K562 (cell line): ENCODE results near the gene LYPD6B. TPM values are rescaled to one million over a fixed set of nuclear protein-coding genes. Genes with fewer than 3 reads are reported as not detected.
A peak's percentile ranks its signal among the peaks of the same experiment; 100 is the strongest.

Experiments
- ATAC-seq: fragments of 200-7000 bp; cut with Tn5 transposase; 3 replicates; pipeline ENCODE4 v1.9.1; 2020; ENCODE audit warnings: moderate library complexity
- BruUV-seq: library from RNA; stranded (reverse); fragments of 400-500 nt; replicated peaks from 2 replicates; lab custom pipeline; 2021; lab: Mats Ljungman, UMichigan
- CTCF ChIA-PET: fragments of 300-600 bp; formaldehyde crosslinking; extraction: SDS; loops from one replicate; lab custom pipeline; 2021; ENCODE audit warnings: low intra/inter-chr PET ratio; lab: Yijun Ruan, JAX
- POLR2A ChIA-PET: fragments of 300-600, 350-650 bp; sonication (Branson Sonifier 250); formaldehyde crosslinking; extraction: SDS; loops from one replicate; lab custom pipeline; 2021; ENCODE audit warnings: antibody characterized with exemption, inconsistent platforms; lab: Yijun Ruan, JAX
- DNase-seq, 4 experiments: peaks; one replicate each; pipeline versions ENCODE4 v3.0.0 to v3.0.0-alpha.2; 2011 to 2018; ENCODE audit warnings: low spot score in 3 of 4, mixed read lengths in 3 of 4; ENCODE audit errors: extremely low read depth in 1 of 4
- FAIRE-seq: peaks from 2 replicates; lab custom pipeline; 2011; peaks lifted over from hg19 to GRCh38; lab: Jason Lieb, UNC
- H2AFZ ChIP-seq: 2 replicates; pipeline ENCODE4 v1.6.0; 2011; ENCODE audit warnings: low read depth, low read length, control low read depth, inconsistent platforms
- H3K27ac ChIP-seq: fragments of 200-600 bp; 3 replicates; pipeline ENCODE4 v1.8.0; 2011; ENCODE audit warnings: low read depth, mild to moderate bottlenecking, control low read depth, inconsistent platforms, low read length, moderate library complexity, mixed read lengths; ENCODE audit errors: extremely low read depth
- H3K27me3 ChIP-seq, 2 experiments: fragments of 300-600 bp in 1 of 2; 2 replicates in 1 of 2; 3 replicates in 1 of 2; pipeline versions ENCODE4 v1.6.0 to v1.8.0; 2011; ENCODE audit warnings: inconsistent platforms in 2 of 2, low read length in 2 of 2, mild to moderate bottlenecking in 1 of 2, mixed read lengths in 1 of 2, moderate library complexity in 1 of 2; ENCODE audit not compliant: control insufficient read depth in 2 of 2, insufficient read depth in 2 of 2
- H3K36me3 ChIP-seq: fragments of 300-600 bp; 3 replicates; pipeline ENCODE4 v1.8.0; 2011; ENCODE audit warnings: mild to moderate bottlenecking, low read length, inconsistent platforms; ENCODE audit not compliant: control insufficient read depth, insufficient read depth
- H3K4me1 ChIP-seq, 2 experiments: fragments of 200-600 bp in 1 of 2; replicated peaks in 1 of 2; 2 replicates in 1 of 2; 3 replicates in 1 of 2; pipeline versions ENCODE4 v1.5.1 to v1.8.0; 2011; ENCODE audit warnings: inconsistent platforms in 2 of 2, low read length in 2 of 2, mild to moderate bottlenecking in 1 of 2, mixed read lengths in 1 of 2, moderate library complexity in 1 of 2; ENCODE audit not compliant: control insufficient read depth in 2 of 2, insufficient read depth in 2 of 2
- H3K4me2 ChIP-seq: 2 replicates; pipeline ENCODE4 v1.6.1; 2011; ENCODE audit warnings: low read length, control low read depth, inconsistent platforms, mixed read lengths; ENCODE audit not compliant: insufficient read depth
- H3K4me3 ChIP-seq: fragments of 200-600 bp; sonication (generic), shearing (Covaris generic); 2 replicates; pipeline ENCODE4 v1.5.1; 2016; ENCODE audit warnings: control low read depth, inconsistent platforms
- H3K79me2 ChIP-seq: fragments of 200-600 bp; 3 replicates; pipeline ENCODE4 v1.8.0; 2011; ENCODE audit warnings: low read length, inconsistent platforms; ENCODE audit not compliant: control insufficient read depth, insufficient read depth
- H3K9ac ChIP-seq, 2 experiments: 2 replicates each; pipeline versions ENCODE4 v1.6.0 to v1.6.1; 2011; ENCODE audit warnings: low read depth in 2 of 2, low read length in 2 of 2, control low read depth in 1 of 2, inconsistent platforms in 1 of 2, mild to moderate bottlenecking in 1 of 2, mixed read lengths in 1 of 2; ENCODE audit not compliant: insufficient read depth in 1 of 2
- H3K9me1 ChIP-seq: one replicate; pipeline ENCODE4 v1.6.0; 2011; ENCODE audit warnings: inconsistent platforms, mild to moderate bottlenecking, low read length, moderate library complexity; ENCODE audit not compliant: control insufficient read depth, insufficient read depth
- H3K9me3 ChIP-seq: replicated peaks from 2 replicates; pipeline ENCODE4 v1.5.1; 2011; ENCODE audit warnings: low read depth, low read length, inconsistent platforms; ENCODE audit not compliant: control insufficient read depth, insufficient read depth
- H4K20me1 ChIP-seq: replicated peaks from 2 replicates; pipeline ENCODE4 v1.6.1; 2011; ENCODE audit warnings: low read length, inconsistent platforms, mixed read lengths; ENCODE audit not compliant: control insufficient read depth, insufficient read depth
- BHLHE40 ChIP-seq: IDR thresholded peaks from 2 replicates; pipeline ENCODE4 v1.6.1; 2011; ENCODE audit warnings: low read length, improper control_type of control experiment
- CEBPB ChIP-seq: fragments of 450-650 bp; IDR thresholded peaks from 2 replicates; pipeline ENCODE4 v1.6.1; 2016; ENCODE audit warnings: missing genetic modification characterization, missing compliant biosample characterization
- E2F6 ChIP-seq, 2 experiments: IDR thresholded peaks; 2 replicates each; pipeline ENCODE4 v1.6.1; 2011; ENCODE audit warnings: borderline replicate concordance in 1 of 2, control low read depth in 1 of 2, low read depth in 1 of 2, low read length in 1 of 2, mild to moderate bottlenecking in 1 of 2, mixed read lengths in 1 of 2, moderate library complexity in 1 of 2; ENCODE audit not compliant: insufficient read depth in 1 of 2, insufficient read length in 1 of 2, poor library complexity in 1 of 2, severe bottlenecking in 1 of 2; ENCODE audit errors: extremely low read depth in 1 of 2
- FOXA1 ChIP-seq: fragments of 450-650 bp; IDR thresholded peaks from 2 replicates; pipeline ENCODE4 v1.6.1; 2016; ENCODE audit warnings: mild to moderate bottlenecking, borderline replicate concordance
- HCFC1 ChIP-seq: IDR thresholded peaks from 2 replicates; pipeline ENCODE4 v1.6.1; 2012; ENCODE audit warnings: low read depth, low read length, improper control_type of control experiment
- KLF10 ChIP-seq: fragments of 250-450 bp; sonication (Bioruptor Pico); IDR thresholded peaks from 2 replicates; pipeline ENCODE4 v1.6.1; 2021; ENCODE audit warnings: matching md5 sums
- LEF1 ChIP-seq: fragments of 450-650 bp; IDR thresholded peaks from 2 replicates; pipeline ENCODE4 v1.6.1; 2016; ENCODE audit warnings: mild to moderate bottlenecking
- NBN ChIP-seq: fragments of 450-650 bp; IDR thresholded peaks from 2 replicates; pipeline ENCODE4 v1.6.1; 2016; ENCODE audit warnings: low read depth, mild to moderate bottlenecking
- NFE2 ChIP-seq: IDR thresholded peaks from 2 replicates; pipeline ENCODE4 v1.6.1; 2014; ENCODE audit warnings: antibody characterized with exemption, low read depth
- VEZF1 ChIP-seq: fragments of 200-800 bp; sonication (Bioruptor generic); IDR thresholded peaks from 2 replicates; pipeline ENCODE4 v1.6.1; 2017; ENCODE audit warnings: missing genetic modification characterization, missing compliant biosample characterization
- ZBTB2 ChIP-seq: fragments of 450-650 bp; IDR thresholded peaks from 2 replicates; pipeline ENCODE4 v1.6.1; 2016; ENCODE audit warnings: antibody characterized with exemption
- ZC3H4 ChIP-seq: sonication (generic); formaldehyde crosslinking; IDR thresholded peaks from 2 replicates; pipeline ENCODE4 v1.9.0; 2021; ENCODE audit warnings: missing genetic modification reagents, borderline replicate concordance
- ZNF77 ChIP-seq: fragments of 250-450 bp; sonication (Bioruptor Pico); IDR thresholded peaks from 2 replicates; pipeline ENCODE4 v1.5.0; 2020
- ZNF780A ChIP-seq: fragments of 250-450 bp; sonication (Bioruptor Pico); IDR thresholded peaks from 2 replicates; pipeline ENCODE4 v1.5.0; 2021; ENCODE audit warnings: mild to moderate bottlenecking
- WGBS: fragments of 100-300 bp; shearing (Covaris generic); methylation state at CpG from one replicate; pipeline ENCODE4 v1.1.6; 2016; ENCODE audit warnings: low coverage, mixed read lengths; ENCODE audit not compliant: insufficient coverage; ENCODE audit errors: missing lambda C conversion rate; 5-methylcytosine and 5-hydroxymethylcytosine counted together
- in situ Hi-C: fragments of 300-500 bp; cut with MboI; formaldehyde crosslinking; loops from 4 replicates; pipeline ENCODE4 v1.15.0; 2018; ENCODE audit warnings: inconsistent platforms, mixed read lengths
- intact Hi-C: fragments of 100-400 bp; cut with micrococcal nuclease; formaldehyde crosslinking; loops from 2 replicates; pipeline ENCODE4 v1.14.2; 2022
- polyA plus RNA-seq, 8 experiments: library from polyadenylated mRNA; depleted of rRNA in 4 of 8; stranded (reverse) in 5 of 8; unstranded in 3 of 8; fragments of >200 nt; fragmentation: Nextera tagmentation in 2 of 8; fragmentation: Illumina TruSeq in 1 of 8; extraction: Ambion mirVana in 2 of 8; extraction: Trizol in 1 of 8; gene quantifications; 2 replicates each; pipeline versions ENCODE4 v1.2.1 to v1.2.3, GENCODE V29; 2011 to 2014; ENCODE audit warnings: inconsistent platforms in 1 of 8, missing spikeins in 1 of 8
- total RNA-seq, 7 experiments: library from RNA; depleted of rRNA in 6 of 7; stranded (reverse); fragments of >200 nt in 6 of 7; fragmentation: Illumina TruSeq in 2 of 7; extraction: Trizol in 2 of 7; gene quantifications; 2 replicates each; pipeline versions ENCODE4 v1.2.1 to v1.2.3, GENCODE V29; 2011 to 2021; ENCODE audit warnings: low replicate concordance in 1 of 7

Gene LYPD6B
- total and polyA plus RNA-seq, 9 of the 15 experiments (the other 6 are each of a cell fraction or from before 2014, with no cell fraction given): not detected

GRCh38 chr2:149164296-149164695, 125.8 kb downstream of the LYPD6B start:
- in situ Hi-C loops: no loop called here

GRCh38 chr2:149164827-149165226, 126.3 kb downstream of the LYPD6B start:
- Histone ChIP-seq H4K20me1 (no peaks in the 10 kb centered on the region), H3K4me3 (no peak overlapping the region), H3K27me3 (no peaks in the 10 kb centered on the region), H2AFZ (no peak overlapping the region), H3K4me1 (no peaks in the 10 kb centered on the region), H3K27ac (no peak overlapping the region), H3K9ac (no peak overlapping the region), H3K4me2 (no peak overlapping the region), H3K9me1 (no peaks in the 10 kb centered on the region), H3K36me3 (no peaks in the 10 kb centered on the region), H3K9me3 (no peaks in the 10 kb centered on the region), H3K79me2 (no peaks in the 10 kb centered on the region)
- ChIA-PET POLR2A (interaction anchor here (0.6 to 1.4 kb wide), 2 partner anchors 11 to 521 kb away, joined by 3 to 4 read pairs; no protein-coding TSS in a partner anchor), CTCF (no interaction called here)
- intact Hi-C loops: no loop called here
- FAIRE-seq (no peak), ATAC-seq (no peak), DNase-seq (no peak)
- BruUV-seq: no TSS peak
- in situ Hi-C loops: no loop called here
- TF ChIP-seq VEZF1 (CRISPR knock-in tag) (no peak), HCFC1 (no peak), LEF1 (no peak), ZC3H4 (CRISPR knock-in tag) (no peak), BHLHE40 (no peak), ZNF780A (no peak), E2F6 (IDR thresholded peaks at IDR 0.05; ENCODE audit: borderline replicate concordance in 1 of 2, extremely low read depth in 1 of 2, insufficient read depth in 1 of 2, insufficient read length in 1 of 2, low read depth in 1 of 2, low read length in 1 of 2, poor library complexity in 1 of 2, severe bottlenecking in 1 of 2) (no peak), KLF10 (CRISPR knock-in tag) (no peak), ZBTB2 (no peak), NFE2 (no peak)

More at GRCh38 chr2:149164296-149164695, 125.8 kb downstream of the LYPD6B start:
- Histone ChIP-seq H3K9ac (no peak overlapping the region), H2AFZ (no peak overlapping the region), H4K20me1 (no peaks in the 10 kb centered on the region), H3K9me3 (no peaks in the 10 kb centered on the region), H3K4me3 (no peak overlapping the region), H3K4me2 (no peak overlapping the region), H3K9me1 (no peaks in the 10 kb centered on the region), H3K27me3 (no peaks in the 10 kb centered on the region), H3K36me3 (no peaks in the 10 kb centered on the region), H3K79me2 (no peaks in the 10 kb centered on the region), H3K4me1 (no peaks in the 10 kb centered on the region), H3K27ac (no peak overlapping the region)
- no TSS peak for BruUV-seq
- ATAC-seq: no peak
- intact Hi-C loops: no loop called here
- ChIA-PET CTCF (no interaction called here), POLR2A (interaction anchor here (0.6 to 1.4 kb wide), 2 partner anchors 11 to 520 kb away, joined by 3 to 4 read pairs; no protein-coding TSS in a partner anchor)
- DNase-seq: no peak
- 0% methylated on average over 1 of the region's 1 CpG for WGBS
- no peak for FAIRE-seq
- TF ChIP-seq FOXA1 (no peak), ZNF77 (no peak), NBN (no peak), CEBPB (tag) (0 out of 2 replicates have a peak, but pooled peaks have one; percentile 19)
